HG03457 (cell line): Measurements from ENCODE around the gene PRKG1.
"Not testable (repeated sequence)": the region's sequence is repeated elsewhere in the genome, so short reads cannot be mapped to it uniquely, and the experiment has no call there.

ENCODE experiments used
- ATAC-seq: cut with Tn5 transposase; IDR thresholded peaks from one replicate; pipeline ENCODE4 v1.9.1; 2021; ENCODE audit warnings: moderate number of reproducible peaks; ENCODE audit not compliant: unreplicated experiment

PRKG1 gene

GRCh38 chr10:52028523-52028858 lies 954.2 kb downstream of the PRKG1 start:
- no peak for ATAC-seq

- ATAC-seq, result no peak
These were observed 955.3 kb downstream of the PRKG1 start for GRCh38 chr10:52029628-52030027.

- ATAC-seq, result no peak
These were observed 955.9 kb downstream of the PRKG1 start for GRCh38 chr10:52030051-52030790.

GRCh38 chr10:52030975-52031374 lies 956.7 kb downstream of the PRKG1 start:
- no peak for ATAC-seq

GRCh38 chr10:52031771-52032170 lies 957.5 kb downstream of the PRKG1 start:
- no peak for ATAC-seq

GRCh38 chr10:52032681-52033629 lies 958.7 kb downstream of the PRKG1 start:
- ATAC-seq, result no peak

GRCh38 chr10:52039002-52039793 lies 964.9 kb downstream of the PRKG1 start:
- ATAC-seq, result not testable (repeated sequence)

GRCh38 chr10:52040486-52040885 lies 966.2 kb downstream of the PRKG1 start:
- ATAC-seq, result no peak

GRCh38 chr10:52043811-52044210 lies 969.5 kb downstream of the PRKG1 start:
- no peak for ATAC-seq

- no peak for ATAC-seq
These were observed 973.8 kb downstream of the PRKG1 start for GRCh38 chr10:52048051-52048450.

- ATAC-seq, result no peak
These were observed 976.3 kb downstream of the PRKG1 start for GRCh38 chr10:52050429-52051047.

GRCh38 chr10:52053497-52053896 lies 979.2 kb downstream of the PRKG1 start:
- ATAC-seq, result no peak

- no peak for ATAC-seq
These were observed 982.0 kb downstream of the PRKG1 start for GRCh38 chr10:52056291-52056690.

GRCh38 chr10:52059089-52059488 lies 984.8 kb downstream of the PRKG1 start:
- ATAC-seq, result no peak

GRCh38 chr10:52063159-52063558 lies 988.9 kb downstream of the PRKG1 start:
- ATAC-seq, result no peak

GRCh38 chr10:52064084-52064845 lies 990.0 kb downstream of the PRKG1 start:
- no peak for ATAC-seq

GRCh38 chr10:52066383-52066782 lies 992.1 kb downstream of the PRKG1 start:
- ATAC-seq, result no peak

- no peak for ATAC-seq
These were observed 994.2 kb downstream of the PRKG1 start for GRCh38 chr10:52068485-52068884.

- no peak for ATAC-seq
These were observed 997.5 kb downstream of the PRKG1 start for GRCh38 chr10:52071814-52072213.

- ATAC-seq, result no peak
These were observed 1000.3 kb downstream of the PRKG1 start for GRCh38 chr10:52074505-52075026.
